Skeletal muscle tissue (tissue), 4 donors: ENCODE data around the gene TSEN2. TPM values are rescaled to one million over a fixed set of nuclear protein-coding genes. Genes with fewer than 3 reads are reported as not detected.
A peak's percentile ranks its signal among the peaks of the same experiment; 100 is the strongest.
"Not testable (repeated sequence)": the region's sequence is repeated elsewhere in the genome, so short reads cannot be mapped to it uniquely, and the experiment has no call there.

Experiments
- H3K27ac ChIP-seq: one replicate; pipeline ENCODE4 v1.7.0; 2013; ENCODE audit warnings: mild to moderate bottlenecking, low read depth, low read length, inconsistent platforms
- H3K27me3 ChIP-seq, 3 donors: one replicate each; pipeline ENCODE4 v1.7.0; 2013; ENCODE audit warnings: low read length in 3 of 3; ENCODE audit not compliant: control insufficient read depth in 3 of 3, insufficient read depth in 3 of 3
- H3K36me3 ChIP-seq, 3 donors: one replicate each; pipeline ENCODE4 v1.7.0; 2013; ENCODE audit warnings: low read length in 3 of 3; ENCODE audit not compliant: control insufficient read depth in 3 of 3, insufficient read depth in 3 of 3
- H3K4me1 ChIP-seq, 3 donors: one replicate each; pipeline ENCODE4 v1.7.0; 2013; ENCODE audit warnings: low read length in 3 of 3, mild to moderate bottlenecking in 3 of 3; ENCODE audit not compliant: control insufficient read depth in 3 of 3, insufficient read depth in 3 of 3
- H3K4me3 ChIP-seq, 3 donors: one replicate each; pipeline ENCODE4 v1.7.0; 2013; ENCODE audit warnings: low read length in 3 of 3
- H3K9ac ChIP-seq, 3 donors: one replicate each; pipeline ENCODE4 v1.7.0; 2013; ENCODE audit warnings: low read length in 3 of 3, mild to moderate bottlenecking in 3 of 3, moderate library complexity in 2 of 3, low read depth in 1 of 3
- H3K9me3 ChIP-seq, 3 donors: one replicate each; pipeline ENCODE4 v1.7.0; 2013; ENCODE audit warnings: low read length in 3 of 3; ENCODE audit not compliant: control insufficient read depth in 3 of 3
- total RNA-seq: library from RNA; depleted of rRNA; stranded (reverse); fragments of >200 nt; gene quantifications from one replicate; pipeline ENCODE4 v1.2.3, GENCODE V29; 2014
- donor health status: Osteomylitis.

The TSEN2 gene
- total RNA-seq, 1 donor from 2014 or later = 15.1 TPM

- no peak overlapping the region for H3K27ac ChIP-seq
- no peak overlapping the region for H3K4me3 ChIP-seq
- peaks cover 3 to 9% (median 6%) of the 10 kb centered on the region in 3 donors for H3K36me3 ChIP-seq
- no peaks in the 10 kb centered on the region for H3K9me3 ChIP-seq
- no peaks in the 10 kb centered on the region for H3K27me3 ChIP-seq
- no peak overlapping the region for H3K9ac ChIP-seq
- H3K4me1 ChIP-seq = no peaks in the 10 kb centered on the region
These were observed 57.3 kb downstream of the TSEN2 start for GRCh38 chr3:12541625-12542024.

- not testable (repeated sequence) for H3K4me1 ChIP-seq, H3K36me3 ChIP-seq, H3K27me3 ChIP-seq, H3K9me3 ChIP-seq, H3K27ac ChIP-seq, H3K9ac ChIP-seq, H3K4me3 ChIP-seq
These were observed 59.2 kb downstream of the TSEN2 start for GRCh38 chr3:12543497-12543896.

- Histone ChIP-seq H3K4me3 (no peak overlapping the region), H3K9ac (no peak overlapping the region), H3K4me1 (no peaks in the 10 kb centered on the region), H3K27ac (no peak overlapping the region), H3K9me3 (no peaks in the 10 kb centered on the region), H3K27me3 (no peaks in the 10 kb centered on the region), H3K36me3 (peaks cover 3 to 9% (median 6%) of the 10 kb centered on the region in 3 donors)
These were observed 60.6 kb downstream of the TSEN2 start for GRCh38 chr3:12544652-12545472.

- peaks cover under 1 to 4% (median under 1%) of the 10 kb centered on the region in 3 donors for H3K36me3 ChIP-seq
- H3K4me3 ChIP-seq = no peak within 1 kb of the TSS
- no peak within 1 kb of the TSS for H3K27ac ChIP-seq
- H3K27me3 ChIP-seq = no peaks in the 10 kb centered on the region
- no peaks in the 10 kb centered on the region for H3K4me1 ChIP-seq
- H3K9ac ChIP-seq = no peak within 1 kb of the TSS
- H3K9me3 ChIP-seq = no peaks in the 10 kb centered on the region
These were observed 61.2 kb downstream of the TSEN2 start, which contains the start of gene MKRN2OS for GRCh38 chr3:12545473-12545791. TSS of gene MKRN2OS (minus strand) at chr3:12545499. CDS start at chr3:12545464, 35 bp downstream.

- no peak overlapping the region for H3K4me3 ChIP-seq
- no peaks in the 10 kb centered on the region for H3K9me3 ChIP-seq
- peaks cover 0 to 7% (median 6%) of the 10 kb centered on the region in 3 donors for H3K4me1 ChIP-seq
- no peaks in the 10 kb centered on the region for H3K36me3 ChIP-seq
- H3K27me3 ChIP-seq = peaks cover 5 to 13% (median 12%) of the 10 kb centered on the region in 3 donors
- no peak overlapping the region for H3K27ac ChIP-seq
- no peak overlapping the region for H3K9ac ChIP-seq
These were observed 65.9 kb downstream of the TSEN2 start for GRCh38 chr3:12549971-12550760.

- H3K27ac ChIP-seq = no peak overlapping the region
- no peaks in the 10 kb centered on the region for H3K9me3 ChIP-seq
- H3K9ac ChIP-seq = peak overlapping the region; percentile 55 to 82 (median 63)
- H3K4me3 ChIP-seq = peak overlapping the region; percentile 62 to 81 (median 67)
- peaks cover 5 to 13% (median 12%) of the 10 kb centered on the region in 3 donors for H3K27me3 ChIP-seq
- no peaks in the 10 kb centered on the region for H3K36me3 ChIP-seq
- H3K4me1 ChIP-seq = peaks cover 13 to 26% (median 17%) of the 10 kb centered on the region in 3 donors
These were observed 69.7 kb downstream of the TSEN2 start for GRCh38 chr3:12553921-12554391.

- peak overlapping the region; percentile 96 for H3K27ac ChIP-seq
- no peaks in the 10 kb centered on the region for H3K36me3 ChIP-seq
- H3K27me3 ChIP-seq = peaks cover 5 to 13% (median 8%) of the 10 kb centered on the region in 3 donors
- peaks cover 24 to 45% (median 38%) of the 10 kb centered on the region in 3 donors for H3K4me1 ChIP-seq
- peak overlapping the region; percentile 88 to 92 (median 88) for H3K4me3 ChIP-seq
- H3K9me3 ChIP-seq = no peaks in the 10 kb centered on the region
- peak overlapping the region; percentile 80 to 96 (median 95) for H3K9ac ChIP-seq
These were observed 72.0 kb downstream of the TSEN2 start for GRCh38 chr3:12556314-12556689.

GRCh38 chr3:12556690-12557472, 72.6 kb downstream of the TSEN2 start, which contains the start of gene MKRN2:
TSS of gene MKRN2 (plus strand) at chr3:12557087. CDS start at chr3:12557151, 64 bp downstream.
- Histone ChIP-seq H3K27me3 (peaks cover 5 to 11% (median 8%) of the 10 kb centered on the region in 3 donors), H3K27ac (peak within 1 kb of the TSS; percentile 96), H3K4me3 (peak within 1 kb of the TSS; percentile 88 to 94 (median 88)), H3K4me1 (peaks cover 28 to 49% (median 42%) of the 10 kb centered on the region in 3 donors), H3K36me3 (no peaks in the 10 kb centered on the region), H3K9me3 (no peaks in the 10 kb centered on the region), H3K9ac (peak within 1 kb of the TSS; percentile 89 to 96 (median 95))

DNA sequence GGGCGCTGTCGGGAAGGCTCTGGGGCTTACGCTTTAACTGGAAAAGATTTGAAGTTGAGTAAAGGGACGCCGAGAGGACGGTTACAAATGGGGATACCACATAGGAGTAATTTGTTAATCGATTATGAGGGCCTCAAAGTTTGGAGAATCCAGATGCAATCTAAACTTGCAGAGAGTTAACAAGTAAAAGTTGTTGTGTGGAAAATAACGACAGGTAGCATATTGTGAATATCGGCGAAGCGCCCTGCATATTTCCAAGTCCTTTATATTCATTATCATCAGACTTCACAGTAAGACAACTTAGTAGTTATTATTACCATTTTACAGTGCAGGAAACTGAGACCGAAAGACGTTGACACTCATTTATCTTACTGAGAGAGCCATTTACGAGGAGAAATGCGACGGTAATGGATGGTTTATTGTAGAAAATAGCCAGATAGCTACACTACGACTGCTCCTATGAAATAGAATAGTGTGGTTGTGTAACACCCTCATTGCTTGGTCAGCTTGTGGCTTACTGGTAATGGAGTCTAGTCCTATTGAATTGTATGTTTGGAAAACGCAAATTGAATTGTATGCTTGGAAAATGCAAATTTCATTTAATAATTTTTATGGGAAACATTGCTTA, 73.3 kb downstream of the TSEN2 start:
- H3K4me3 ChIP-seq = peak overlapping the region; percentile 88 to 94 (median 88)
- peaks cover 5 to 10% (median 8%) of the 10 kb centered on the region in 3 donors for H3K27me3 ChIP-seq
- H3K27ac ChIP-seq = peak overlapping the region; percentile 96
- H3K36me3 ChIP-seq = no peaks in the 10 kb centered on the region
- H3K4me1 ChIP-seq = peaks cover 33 to 52% (median 46%) of the 10 kb centered on the region in 3 donors
- no peaks in the 10 kb centered on the region for H3K9me3 ChIP-seq
- H3K9ac ChIP-seq = peak overlapping the region; percentile 89 to 96 (median 95)
